H1 (cell line): Measurements from ENCODE around the gene POU3F2. TPM values are rescaled to one million over a fixed set of nuclear protein-coding genes. Genes with fewer than 3 reads are reported as not detected.

Experiments used
- POLR2A ChIP-seq, 2 experiments: IDR thresholded peaks; 1 replicate in 1 of 2; 2 replicates in 1 of 2; pipeline ENCODE4 v1.6.1; 2011; ENCODE audit warnings: low read depth in 2 of 2, low read length in 2 of 2, mild to moderate bottlenecking in 2 of 2; ENCODE audit errors: control extremely low read depth in 1 of 2
- POLR2AphosphoS5 ChIP-seq: IDR thresholded peaks from 2 replicates; pipeline ENCODE4 v1.6.1; 2011; ENCODE audit warnings: low read depth, low read length
- SAP30 ChIP-seq: fragments of 300-600 bp; sonication (generic); IDR thresholded peaks from 2 replicates; pipeline ENCODE4 v1.7.1; 2012; ENCODE audit warnings: low read length, moderate library complexity, mild to moderate bottlenecking, inconsistent platforms; ENCODE audit not compliant: insufficient read depth, insufficient replicate concordance
- polyA plus RNA-seq, 7 experiments: library from polyadenylated mRNA; depleted of rRNA in 3 of 7; stranded (reverse) in 5 of 7; unstranded in 2 of 7; fragments of >200 nt in 5 of 7; fragments of 200-250 nt in 2 of 7; gene quantifications; 1 replicate in 5 of 7; 2 replicates in 1 of 7; 4 replicates in 1 of 7; pipeline versions ENCODE4 v1.2.1 to v1.2.3, GENCODE V29; 2011 to 2013; ENCODE audit warnings: missing spikeins in 2 of 7, mixed read lengths in 2 of 7
- total RNA-seq: library from RNA; stranded (reverse); fragmentation: NEBNext Ultra II Directional; extraction: Animal tissue kit (Norgen Biotek cat#: 25700); gene quantifications from 2 replicates; pipeline ENCODE4 v1.2.1, GENCODE V29; 2021

Gene POU3F2
- total and polyA plus RNA-seq, 2 of the 8 experiments (the other 6 are each of a cell fraction or from before 2014, with no cell fraction given), result 0.09 to 0.35 TPM

- no peak for TF ChIP-seq POLR2A (IDR thresholded peaks at IDR 0.05; ENCODE audit: control extremely low read depth in 1 of 2, low read depth in 2 of 2, low read length in 2 of 2)
- TF ChIP-seq SAP30, result no peak
- no peak for TF ChIP-seq POLR2AphosphoS5
Measured at GRCh38 chr6:98828941-98829411, 5.4 kb upstream of the POU3F2 start (continued).
